GM12864 (cell line): Measurements from ENCODE around the gene SUPT3H.
"Not testable (repeated sequence)": the region's sequence is repeated elsewhere in the genome, so short reads cannot be mapped to it uniquely, and the experiment has no call there.

Source experiments
- DNase-seq: peaks from one replicate; pipeline ENCODE4 v3.0.0-alpha.2; 2011; ENCODE audit warnings: low read depth
- H3K4me3 ChIP-seq: 2 replicates; pipeline ENCODE4 v1.5.1; 2011; ENCODE audit warnings: mild to moderate bottlenecking, low read depth, low read length, control low read depth
- TF ChIP-seq, protein P1 (sequence below): IDR thresholded peaks from 2 replicates; pipeline ENCODE4 v1.5.1; 2011; ENCODE audit warnings: low read depth, mild to moderate bottlenecking, moderate library complexity, low read length, control low read depth, inconsistent platforms; ENCODE audit errors: missing control alignments

The SUPT3H gene

DNA sequence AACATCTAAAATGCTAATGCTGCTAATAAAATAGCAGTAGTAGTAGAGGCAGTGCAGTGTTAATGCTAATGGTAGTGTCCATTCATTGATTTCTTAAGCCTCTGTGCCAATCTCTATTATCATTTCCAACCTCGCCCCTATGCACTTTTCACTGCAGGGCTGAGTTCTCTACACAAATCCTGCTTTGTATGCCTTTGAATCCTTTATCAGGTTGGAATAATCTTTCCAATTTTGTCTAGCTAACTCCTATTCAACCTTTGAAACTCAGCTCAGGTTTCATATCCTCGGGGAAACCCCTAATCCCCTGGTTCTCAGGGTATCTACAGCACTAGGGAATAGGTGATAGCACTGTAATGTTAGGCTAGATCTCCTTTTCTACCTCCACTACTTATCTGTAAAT lies 333.6 kb downstream of the SUPT3H start:
- TF ChIP-seq, protein P1, sequence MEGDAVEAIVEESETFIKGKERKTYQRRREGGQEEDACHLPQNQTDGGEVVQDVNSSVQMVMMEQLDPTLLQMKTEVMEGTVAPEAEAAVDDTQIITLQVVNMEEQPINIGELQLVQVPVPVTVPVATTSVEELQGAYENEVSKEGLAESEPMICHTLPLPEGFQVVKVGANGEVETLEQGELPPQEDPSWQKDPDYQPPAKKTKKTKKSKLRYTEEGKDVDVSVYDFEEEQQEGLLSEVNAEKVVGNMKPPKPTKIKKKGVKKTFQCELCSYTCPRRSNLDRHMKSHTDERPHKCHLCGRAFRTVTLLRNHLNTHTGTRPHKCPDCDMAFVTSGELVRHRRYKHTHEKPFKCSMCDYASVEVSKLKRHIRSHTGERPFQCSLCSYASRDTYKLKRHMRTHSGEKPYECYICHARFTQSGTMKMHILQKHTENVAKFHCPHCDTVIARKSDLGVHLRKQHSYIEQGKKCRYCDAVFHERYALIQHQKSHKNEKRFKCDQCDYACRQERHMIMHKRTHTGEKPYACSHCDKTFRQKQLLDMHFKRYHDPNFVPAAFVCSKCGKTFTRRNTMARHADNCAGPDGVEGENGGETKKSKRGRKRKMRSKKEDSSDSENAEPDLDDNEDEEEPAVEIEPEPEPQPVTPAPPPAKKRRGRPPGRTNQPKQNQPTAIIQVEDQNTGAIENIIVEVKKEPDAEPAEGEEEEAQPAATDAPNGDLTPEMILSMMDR = no peak
- no peak overlapping the region for H3K4me3 ChIP-seq
- no peak for DNase-seq

DNA sequence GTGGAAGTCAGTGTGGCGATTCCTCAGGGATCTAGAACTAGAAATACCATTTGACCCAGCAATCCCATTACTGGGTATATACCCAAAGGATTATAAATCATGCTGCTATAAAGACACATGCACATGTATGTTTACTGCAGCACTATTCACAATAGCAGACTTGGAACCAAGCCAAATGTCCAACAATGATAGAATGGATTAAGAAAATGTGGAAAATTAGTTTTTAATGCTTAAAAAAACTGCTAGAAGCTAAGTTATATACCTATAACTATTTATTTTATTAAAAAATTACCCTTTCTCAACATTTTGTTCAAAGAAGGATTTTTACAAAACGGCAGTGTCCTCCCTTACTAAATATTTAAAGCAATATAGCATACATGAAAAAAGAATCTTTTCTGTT lies 335.1 kb downstream of the SUPT3H start:
- H3K4me3 ChIP-seq = not testable (repeated sequence)

DNA sequence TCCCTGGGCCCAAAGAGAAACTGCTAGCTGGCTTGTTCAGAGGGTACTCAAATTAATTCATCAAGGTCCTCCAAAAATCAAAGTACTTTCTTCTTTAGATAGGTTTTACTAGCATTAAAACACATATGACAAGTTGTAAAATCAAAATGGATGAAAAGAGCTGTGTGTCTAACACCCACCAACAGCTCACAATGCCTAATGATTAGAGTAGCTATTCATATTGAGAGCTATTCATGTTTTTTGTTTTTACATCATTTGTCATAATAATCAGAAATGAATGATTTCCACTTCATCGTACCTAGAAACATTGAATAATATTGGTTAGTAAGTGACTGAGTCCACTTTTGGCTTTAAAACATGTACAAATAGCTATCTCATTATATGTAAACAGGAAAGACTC lies 339.5 kb downstream of the SUPT3H start:
- no peak overlapping the region for H3K4me3 ChIP-seq
- TF ChIP-seq, protein P1 = no peak
- no peak for DNase-seq

More for the DNA sequence above, 335.1 kb downstream of the SUPT3H start:
- not testable (repeated sequence) for DNase-seq

DNA sequence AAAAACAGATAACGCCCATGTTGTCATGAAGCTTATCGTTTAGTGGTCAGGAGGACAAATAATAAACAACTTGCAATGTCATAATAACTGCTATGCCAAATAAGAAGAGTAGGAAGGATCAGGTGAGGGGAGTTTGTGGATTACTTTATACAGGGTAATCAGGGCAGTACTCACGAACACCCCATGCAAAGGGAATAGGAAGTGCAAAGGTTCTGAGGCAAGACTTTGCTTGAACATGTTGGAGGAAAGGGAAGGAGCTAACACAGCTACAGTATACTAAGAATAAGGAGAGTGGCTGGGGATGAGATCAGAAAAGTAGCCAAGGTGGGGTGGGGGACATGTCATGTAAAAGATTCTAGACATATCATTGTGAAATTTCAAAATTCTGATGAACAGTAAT lies 341.6 kb downstream of the SUPT3H start:
- H3K4me3 ChIP-seq = no peak overlapping the region
- no peak for DNase-seq
- TF ChIP-seq, protein P1 = no peak

DNA sequence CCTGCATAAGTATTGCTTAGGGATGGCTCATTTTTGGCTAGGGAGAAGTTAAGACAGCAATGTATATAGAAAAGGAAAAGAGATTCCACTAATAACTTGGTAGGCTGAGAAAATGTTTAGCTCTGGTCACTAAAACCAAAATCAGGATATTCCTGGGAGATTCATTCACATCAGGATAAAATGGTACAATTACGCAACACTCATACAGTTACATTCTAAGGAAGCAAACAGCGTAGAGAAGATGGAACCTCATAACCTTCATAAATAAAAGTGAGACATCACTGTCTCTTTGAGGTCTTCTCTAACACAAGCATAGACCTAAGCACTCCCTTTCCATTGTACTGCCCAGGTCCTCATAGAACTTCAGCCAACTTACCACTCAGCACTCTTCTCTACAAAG lies 345.3 kb downstream of the SUPT3H start:
- H3K4me3 ChIP-seq = no peak overlapping the region
- TF ChIP-seq, protein P1 = no peak
- DNase-seq = no peak

DNA sequence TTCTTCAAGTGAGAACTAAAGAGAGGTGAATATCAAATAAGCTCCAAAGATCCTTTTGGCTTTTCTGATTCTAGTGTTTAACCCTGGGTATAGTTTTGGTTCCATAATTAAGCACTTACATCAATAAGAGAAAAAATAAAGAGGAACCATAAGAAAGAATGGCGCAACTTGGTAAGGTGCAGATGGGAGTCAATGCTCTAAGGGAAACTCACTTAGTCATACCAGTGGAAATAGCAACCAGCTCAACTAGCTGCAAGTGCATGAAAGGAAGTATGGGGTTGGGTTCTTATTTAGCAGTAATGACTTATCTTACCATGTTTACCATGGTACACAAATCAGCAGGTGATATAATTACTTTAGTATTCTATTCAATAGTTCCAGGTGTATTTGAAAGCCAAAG lies 346.1 kb downstream of the SUPT3H start:
- DNase-seq = no peak

DNA sequence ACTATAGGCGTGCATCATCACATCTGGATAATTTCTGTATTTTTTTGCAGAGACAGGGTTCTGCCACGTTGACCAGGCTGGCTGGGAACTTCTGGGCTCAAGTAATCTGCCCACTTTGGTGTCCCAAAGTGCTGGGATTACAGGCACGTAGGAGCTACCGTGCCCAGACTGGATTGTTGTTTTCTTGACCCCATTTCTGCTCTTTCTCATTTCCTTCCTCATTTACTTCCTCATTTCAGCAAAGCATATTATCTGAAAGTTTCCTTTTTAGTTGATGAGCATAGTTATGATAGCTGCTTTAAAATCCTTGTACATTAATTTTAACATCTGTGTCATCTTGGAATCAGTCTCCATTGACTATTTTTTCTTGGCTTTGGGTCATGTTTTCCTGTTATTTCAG lies 350.6 kb downstream of the SUPT3H start:
- no peak for DNase-seq
- TF ChIP-seq, protein P1 = no peak

More for the DNA sequence above, 346.1 kb downstream of the SUPT3H start:
- TF ChIP-seq, protein P1 = no peak
- no peak overlapping the region for H3K4me3 ChIP-seq

DNA sequence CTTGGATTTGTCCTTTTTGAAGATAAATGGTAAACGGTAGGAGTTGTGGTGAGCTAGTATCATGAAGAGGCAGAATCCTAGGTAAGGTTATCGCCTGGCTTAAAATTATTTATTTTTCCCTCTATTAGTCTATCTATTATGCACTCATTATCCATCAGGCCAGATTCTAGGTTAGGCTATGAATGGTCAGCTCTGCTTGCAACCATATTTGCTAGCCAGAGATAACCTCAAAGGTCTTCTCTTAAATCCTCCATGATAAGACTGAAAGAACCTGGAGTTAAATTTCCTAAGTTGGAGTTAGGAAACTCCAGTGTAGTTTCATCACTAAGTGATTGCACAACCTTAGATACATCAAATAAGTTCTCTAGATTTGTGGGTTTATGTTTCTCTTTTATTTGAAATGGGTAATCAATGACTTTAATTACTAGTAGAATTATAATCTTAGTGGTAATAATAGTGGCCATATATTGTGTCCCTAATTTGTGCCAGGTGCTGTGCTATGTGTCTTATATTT lies 351.7 kb downstream of the SUPT3H start:
- TF ChIP-seq, protein P1 = no peak
- H3K4me3 ChIP-seq = no peak overlapping the region
- no peak for DNase-seq

More for the DNA sequence above, 350.6 kb downstream of the SUPT3H start:
- no peak overlapping the region for H3K4me3 ChIP-seq
